Adrenal gland (tissue), 5 donors: Measurements from ENCODE around the gene RPSA.

ENCODE experiments used
- CTCF ChIP-seq, 6 experiments: fragments of 450-650 bp in 4 of 6; fragments of 200-600 bp in 2 of 6; sonication (generic) in 1 of 6; IDR thresholded peaks; 1 replicate in 5 of 6; 2 replicates in 1 of 6; pipeline versions ENCODE4 v1.5.1 to v1.8.0; 2016 to 2021; ENCODE audit warnings: antibody characterized with exemption in 6 of 6, mild to moderate bottlenecking in 2 of 6, moderate library complexity in 1 of 6
- POLR2A ChIP-seq, 2 donors: fragments of 450-650 bp; IDR thresholded peaks; one replicate each; pipeline ENCODE4 v1.6.1; 2017; ENCODE audit warnings: antibody characterized with exemption in 2 of 2, mild to moderate bottlenecking in 2 of 2, moderate library complexity in 1 of 2
- donor health status: DM: no; HTN: no; CAD: no.

- TF ChIP-seq POLR2A (IDR thresholded peaks at IDR 0.05) (no peak), CTCF (IDR thresholded peaks at IDR 0.05) (no peak)
These were observed 43.3 kb downstream of the RPSA start for GRCh38 chr3:39449796-39450195.
